ENCODE results near the gene TRIM39.
"Not testable (repeated sequence)": the region's sequence is repeated elsewhere in the genome, so short reads cannot be mapped to it uniquely, and the experiment has no call there.

- TF ChIP-seq, protein P1, sequence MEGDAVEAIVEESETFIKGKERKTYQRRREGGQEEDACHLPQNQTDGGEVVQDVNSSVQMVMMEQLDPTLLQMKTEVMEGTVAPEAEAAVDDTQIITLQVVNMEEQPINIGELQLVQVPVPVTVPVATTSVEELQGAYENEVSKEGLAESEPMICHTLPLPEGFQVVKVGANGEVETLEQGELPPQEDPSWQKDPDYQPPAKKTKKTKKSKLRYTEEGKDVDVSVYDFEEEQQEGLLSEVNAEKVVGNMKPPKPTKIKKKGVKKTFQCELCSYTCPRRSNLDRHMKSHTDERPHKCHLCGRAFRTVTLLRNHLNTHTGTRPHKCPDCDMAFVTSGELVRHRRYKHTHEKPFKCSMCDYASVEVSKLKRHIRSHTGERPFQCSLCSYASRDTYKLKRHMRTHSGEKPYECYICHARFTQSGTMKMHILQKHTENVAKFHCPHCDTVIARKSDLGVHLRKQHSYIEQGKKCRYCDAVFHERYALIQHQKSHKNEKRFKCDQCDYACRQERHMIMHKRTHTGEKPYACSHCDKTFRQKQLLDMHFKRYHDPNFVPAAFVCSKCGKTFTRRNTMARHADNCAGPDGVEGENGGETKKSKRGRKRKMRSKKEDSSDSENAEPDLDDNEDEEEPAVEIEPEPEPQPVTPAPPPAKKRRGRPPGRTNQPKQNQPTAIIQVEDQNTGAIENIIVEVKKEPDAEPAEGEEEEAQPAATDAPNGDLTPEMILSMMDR (IDR thresholded peaks at IDR 0.05 in 4 of 5, conservative IDR thresholded peaks at IDR 0.05 in 1 of 5), result not testable (repeated sequence)
- not testable (repeated sequence) for TF ChIP-seq POLR2A (IDR thresholded peaks at IDR 0.05)
Measured at GRCh38 chr6:30369280-30369679, 42.6 kb downstream of the TRIM39 start.
